HG03354 (cell line): ENCODE data around the gene KRT32.

Source experiments
- ATAC-seq: cut with Tn5 transposase; IDR thresholded peaks from one replicate; pipeline ENCODE4 v1.9.1; 2021; ENCODE audit warnings: mild to moderate bottlenecking; ENCODE audit not compliant: unreplicated experiment, poor library complexity, severe bottlenecking

The KRT32 gene

DNA sequence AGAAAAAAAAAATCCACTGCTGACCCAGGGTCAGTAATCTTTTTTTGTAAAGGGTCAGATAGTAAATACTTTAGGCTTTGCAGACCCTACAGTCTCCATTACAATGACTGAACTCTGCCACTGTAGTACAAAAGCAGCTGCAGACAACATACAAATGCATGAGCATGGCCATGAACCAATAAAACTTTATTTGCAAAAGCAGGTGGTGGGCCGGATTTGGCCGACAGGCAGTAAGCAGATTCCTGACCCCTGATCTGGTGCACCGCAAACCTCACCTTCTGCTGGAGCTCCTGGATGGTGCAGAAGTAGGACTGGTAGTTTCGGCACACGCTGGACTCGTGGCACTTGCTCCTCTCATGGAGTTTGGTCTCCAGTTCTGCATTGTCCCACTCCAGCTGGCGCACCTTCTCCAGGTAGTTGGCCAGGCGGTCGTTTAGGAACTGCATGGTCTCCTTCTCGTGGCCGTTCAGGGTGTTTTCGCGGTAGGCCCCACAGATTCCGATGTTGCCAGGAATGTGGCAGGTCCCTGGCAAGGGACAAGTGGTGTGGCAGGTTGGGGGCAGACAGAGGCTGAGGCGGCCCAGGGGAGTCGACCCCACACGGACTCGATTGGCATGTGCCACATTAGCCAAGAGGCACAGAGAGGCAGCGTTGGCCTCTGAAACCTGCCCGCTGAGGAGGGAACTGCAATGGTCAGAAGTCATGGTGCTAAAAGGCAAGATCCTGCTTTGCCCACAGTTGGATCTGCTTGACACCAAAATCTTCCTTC, 55.9 kb downstream of the KRT32 start:
- no peak for ATAC-seq
